Esophagus (tissue), 2 donors: ENCODE data around the gene ERBB2. TPM values are rescaled to one million over a fixed set of nuclear protein-coding genes. Genes with fewer than 3 reads are reported as not detected.
"Not testable (repeated sequence)": the region's sequence is repeated elsewhere in the genome, so short reads cannot be mapped to it uniquely, and the experiment has no call there.

Experiments
- H3K27ac ChIP-seq, 2 donors: one replicate each; pipeline ENCODE4 v1.5.1; 2013; ENCODE audit warnings: low read depth in 2 of 2, mild to moderate bottlenecking in 2 of 2, inconsistent platforms in 1 of 2, low read length in 1 of 2, moderate library complexity in 1 of 2
- H3K27me3 ChIP-seq, 2 donors: one replicate each; pipeline ENCODE4 v1.6.1; 2013; ENCODE audit warnings: low read length in 2 of 2, control low read depth in 1 of 2, mild to moderate bottlenecking in 1 of 2; ENCODE audit not compliant: insufficient read depth in 2 of 2, control insufficient read depth in 1 of 2
- H3K36me3 ChIP-seq, 2 donors: one replicate each; pipeline ENCODE4 v1.6.1; 2013; ENCODE audit warnings: low read length in 1 of 2; ENCODE audit not compliant: control insufficient read depth in 2 of 2, insufficient read depth in 2 of 2
- H3K4me1 ChIP-seq, 2 donors: one replicate each; pipeline ENCODE4 v1.6.1; 2013; ENCODE audit warnings: low read length in 1 of 2; ENCODE audit not compliant: control insufficient read depth in 2 of 2, insufficient read depth in 2 of 2
- H3K4me3 ChIP-seq, 2 donors: one replicate each; pipeline ENCODE4 v1.5.1; 2013; ENCODE audit warnings: low read length in 2 of 2, mild to moderate bottlenecking in 2 of 2, low read depth in 1 of 2, moderate library complexity in 1 of 2
- H3K9me3 ChIP-seq, 2 donors: one replicate each; pipeline ENCODE4 v1.6.1; 2013; ENCODE audit warnings: mild to moderate bottlenecking in 2 of 2, low read depth in 1 of 2, low read length in 1 of 2, moderate library complexity in 1 of 2; ENCODE audit not compliant: control insufficient read depth in 2 of 2, insufficient read depth in 1 of 2
- WGBS, 2 donors: extraction: QIAGEN DNeasy Blood & Tissue Kit; methylation state at CpG; one replicate each; pipeline ENCODE4 v1.1.7; 2013; 5-methylcytosine and 5-hydroxymethylcytosine counted together
- polyA plus RNA-seq, 2 donors: library from polyadenylated mRNA; stranded (reverse); fragments of 200-250 nt; gene quantifications; one replicate each; pipeline ENCODE4 v1.2.3, GENCODE V29; 2013
- donor health status: healthy with polysubstance abuse.
- donor health status: Bipolar disorder and iron deficiency.

ERBB2 gene
- polyA plus RNA-seq, 2 donors: 68.4 to 98.1 TPM

GRCh38 chr17:39757176-39757662 lies 57.4 kb downstream of the ERBB2 start:
- no peaks in the 10 kb centered on the region for H3K27me3 ChIP-seq

GRCh38 chr17:39757931-39758873 lies 58.3 kb downstream of the ERBB2 start:
- WGBS, 2 donors: 62 to 63% methylated on average over 12 of the region's 12 CpGs
- Histone ChIP-seq H3K4me1 (peaks cover 0 to 6% of the 10 kb centered on the region in 2 donors), H3K27me3 (no peaks in the 10 kb centered on the region), H3K4me3 (no peak overlapping the region), H3K9me3 (no peaks in the 10 kb centered on the region), H3K36me3 (no peaks in the 10 kb centered on the region), H3K27ac (no peak overlapping the region)

More at GRCh38 chr17:39757176-39757662, 57.4 kb downstream of the ERBB2 start:
- 79 to 86% methylated on average over 4 of the region's 4 CpGs for WGBS, 2 donors
- H3K27ac ChIP-seq: no peak overlapping the region
- no peaks in the 10 kb centered on the region for H3K36me3 ChIP-seq
- H3K4me1 ChIP-seq: peaks cover 0 to 9% of the 10 kb centered on the region in 2 donors
- H3K4me3 ChIP-seq: no peak overlapping the region
- H3K9me3 ChIP-seq: no peaks in the 10 kb centered on the region

DNA sequence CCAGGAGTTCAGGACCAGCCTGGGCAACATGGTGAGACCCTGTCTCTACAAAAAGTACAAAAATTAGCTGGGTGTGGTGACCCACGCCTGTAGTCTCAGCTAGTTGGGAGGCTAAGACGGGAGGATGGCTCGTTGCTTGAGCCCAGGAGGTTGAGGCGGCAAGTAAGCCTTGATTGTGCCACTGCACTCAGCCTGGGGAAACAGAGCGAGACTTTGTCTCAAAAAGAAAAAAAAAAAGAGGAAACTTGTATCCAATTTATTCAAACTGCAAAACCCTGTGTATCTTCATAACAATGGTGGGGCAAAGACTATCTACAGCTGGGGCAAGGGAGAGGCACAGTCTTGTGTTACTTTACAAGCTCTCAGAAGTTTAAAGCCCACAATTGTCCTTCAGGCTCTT lies 59.3 kb downstream of the ERBB2 start:
- Histone ChIP-seq H3K4me1 (peaks cover 0 to 2% of the 10 kb centered on the region in 2 donors), H3K4me3 (no peak overlapping the region), H3K27me3 (no peaks in the 10 kb centered on the region), H3K36me3 (no peaks in the 10 kb centered on the region), H3K27ac (no peak overlapping the region), H3K9me3 (no peaks in the 10 kb centered on the region)
- WGBS, 2 donors: 82 to 88% methylated on average over 5 of the region's 5 CpGs

DNA sequence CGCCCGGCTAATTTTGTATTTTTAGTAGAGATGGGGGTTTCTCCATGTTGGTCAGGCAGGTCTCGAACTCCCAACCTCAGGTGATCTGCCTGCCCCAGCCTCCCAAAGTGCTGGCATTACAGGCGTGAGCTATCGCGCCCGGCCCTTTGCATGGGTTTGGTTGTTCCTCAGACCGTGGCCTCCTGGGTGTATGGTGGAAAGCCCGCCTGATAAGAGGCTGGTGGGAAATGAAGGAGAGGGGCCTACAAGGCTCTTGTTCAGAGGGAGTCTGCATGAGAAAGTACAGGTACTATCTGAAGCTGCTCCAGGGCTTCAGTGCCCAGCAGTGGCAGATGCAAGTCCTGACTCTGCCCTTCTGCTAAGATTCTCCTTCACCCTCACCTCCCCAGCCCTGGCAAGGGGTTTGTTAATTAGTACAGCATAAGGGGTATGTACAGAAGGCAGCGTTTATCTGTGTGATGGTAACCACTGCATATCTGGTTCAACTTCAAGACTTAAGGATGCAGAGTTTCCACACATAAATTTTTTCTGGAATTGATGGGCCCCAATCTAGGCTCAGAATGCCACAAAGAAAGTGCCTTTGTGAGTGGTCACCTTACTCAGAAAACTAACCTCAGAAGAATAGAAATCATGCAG lies 62.1 kb downstream of the ERBB2 start:
- whole genome bisulfite sequencing, 2 donors: 93 to 95% methylated on average over 10 of the region's 10 CpGs
- H3K27ac ChIP-seq: no peak overlapping the region
- no peak overlapping the region for H3K4me3 ChIP-seq
- H3K27me3 ChIP-seq: no peaks in the 10 kb centered on the region
- no peaks in the 10 kb centered on the region for H3K36me3 ChIP-seq
- H3K9me3 ChIP-seq: no peaks in the 10 kb centered on the region
- no peaks in the 10 kb centered on the region for H3K4me1 ChIP-seq

- H3K4me1 ChIP-seq: no peaks in the 10 kb centered on the region
- no peaks in the 10 kb centered on the region for H3K27me3 ChIP-seq
- 57 to 67% methylated on average over 5 of the region's 5 CpGs for WGBS, 2 donors
- no peak overlapping the region for H3K4me3 ChIP-seq
- H3K9me3 ChIP-seq: no peaks in the 10 kb centered on the region
- H3K36me3 ChIP-seq: no peaks in the 10 kb centered on the region
- H3K27ac ChIP-seq: no peak overlapping the region
Measured at GRCh38 chr17:39763051-39763820, 63.4 kb downstream of the ERBB2 start.

DNA sequence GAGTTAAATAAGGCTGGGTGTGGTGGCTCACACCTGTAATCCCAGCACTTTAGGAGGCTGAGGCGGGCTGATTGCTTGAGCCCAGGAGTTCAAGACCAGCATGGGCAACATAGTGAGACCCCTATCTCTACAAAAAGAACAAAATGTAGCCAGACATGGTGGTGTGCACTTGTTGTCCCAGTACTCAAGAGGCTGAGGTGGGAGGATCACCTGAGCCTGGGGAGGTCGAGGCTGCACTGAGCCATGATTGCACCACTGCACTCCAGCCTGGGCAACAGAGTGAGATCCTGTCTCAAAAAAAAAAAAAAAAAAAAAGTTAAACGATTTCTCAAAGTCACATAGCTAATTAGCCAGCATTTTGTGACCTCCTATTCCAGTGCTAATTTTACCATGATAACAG lies 64.3 kb downstream of the ERBB2 start:
- not testable (repeated sequence) for H3K9me3 ChIP-seq, H3K4me1 ChIP-seq, H3K4me3 ChIP-seq, H3K27me3 ChIP-seq, H3K36me3 ChIP-seq, H3K27ac ChIP-seq
- 71% methylated on average over 3 of the region's 3 CpGs for WGBS, 2 donors

DNA sequence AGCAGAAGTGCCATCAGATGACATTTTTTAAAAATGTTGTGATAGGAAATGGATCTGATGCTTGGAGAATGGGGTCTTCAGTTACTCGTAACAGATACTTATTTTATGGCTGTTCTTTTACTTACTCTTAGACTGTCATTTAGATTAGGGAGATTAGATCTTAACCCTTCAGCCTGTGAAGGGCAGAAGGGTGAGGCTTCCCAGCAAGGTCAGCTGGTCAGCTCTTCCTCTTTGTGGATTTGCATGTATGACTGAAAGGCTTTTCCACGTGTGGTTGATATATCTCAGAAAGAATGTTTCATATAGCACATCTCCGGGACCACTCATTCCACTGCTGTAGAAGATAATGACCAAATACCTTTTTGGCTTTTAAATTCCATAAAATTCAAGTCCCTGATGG lies 65.3 kb downstream of the ERBB2 start:
- Histone ChIP-seq H3K27me3 (no peaks in the 10 kb centered on the region), H3K4me1 (no peaks in the 10 kb centered on the region), H3K27ac (no peak overlapping the region), H3K36me3 (no peaks in the 10 kb centered on the region), H3K4me3 (no peak overlapping the region), H3K9me3 (no peaks in the 10 kb centered on the region)
- 59 to 68% methylated on average over 3 of the region's 3 CpGs for WGBS, 2 donors

GRCh38 chr17:39765766-39766165 lies 65.9 kb downstream of the ERBB2 start:
- H3K36me3 ChIP-seq: no peaks in the 10 kb centered on the region
- H3K4me3 ChIP-seq: no peak overlapping the region
- 90 to 95% methylated on average over 18 of the region's 18 CpGs for WGBS, 2 donors
- H3K27ac ChIP-seq: no peak overlapping the region
- no peaks in the 10 kb centered on the region for H3K9me3 ChIP-seq
- no peaks in the 10 kb centered on the region for H3K27me3 ChIP-seq
- H3K4me1 ChIP-seq: no peaks in the 10 kb centered on the region

GRCh38 chr17:39767147-39767546 lies 67.3 kb downstream of the ERBB2 start:
- no peaks in the 10 kb centered on the region for H3K9me3 ChIP-seq
- no peaks in the 10 kb centered on the region for H3K27me3 ChIP-seq
- H3K4me3 ChIP-seq: no peak overlapping the region
- H3K36me3 ChIP-seq: no peaks in the 10 kb centered on the region
- no peaks in the 10 kb centered on the region for H3K4me1 ChIP-seq
- H3K27ac ChIP-seq: no peak overlapping the region
- WGBS, 2 donors: 41 to 65% methylated on average over 3 of the region's 3 CpGs
